Occipital lobe (tissue), 2 donors: ENCODE measurements around the gene CYP27C1. TPM values are rescaled to one million over a fixed set of nuclear protein-coding genes. Genes with fewer than 3 reads are reported as not detected.

Experiments used
- DNase-seq: peaks from one replicate; lab custom pipeline; 2025; lab: John Stamatoyannopoulos, UW
- total RNA-seq: library from RNA; depleted of rRNA; stranded (reverse); fragments of >200 nt; gene quantifications from one replicate; pipeline ENCODE4 v1.2.3, GENCODE V29; 2014

Gene CYP27C1
- total RNA-seq, 1 donor from 2014 or later = 2.2 TPM

GRCh38 chr2:127153691-127154158, 66.4 kb downstream of the CYP27C1 start:
- DNase-seq = peak; percentile 35

- no peak for DNase-seq
Measured at GRCh38 chr2:127150996-127151395, 69.1 kb downstream of the CYP27C1 start.

- no peak for DNase-seq
Measured at GRCh38 chr2:127149384-127149783, 70.7 kb downstream of the CYP27C1 start.

GRCh38 chr2:127146820-127147502, 73.1 kb downstream of the CYP27C1 start:
- no peak for DNase-seq

GRCh38 chr2:127146071-127146725, 73.9 kb downstream of the CYP27C1 start:
- no peak for DNase-seq

GRCh38 chr2:127145280-127145895, 74.7 kb downstream of the CYP27C1 start:
- DNase-seq = no peak

- peak; percentile 46 for DNase-seq
Measured at GRCh38 chr2:127143841-127144782, 76.0 kb downstream of the CYP27C1 start.

DNA sequence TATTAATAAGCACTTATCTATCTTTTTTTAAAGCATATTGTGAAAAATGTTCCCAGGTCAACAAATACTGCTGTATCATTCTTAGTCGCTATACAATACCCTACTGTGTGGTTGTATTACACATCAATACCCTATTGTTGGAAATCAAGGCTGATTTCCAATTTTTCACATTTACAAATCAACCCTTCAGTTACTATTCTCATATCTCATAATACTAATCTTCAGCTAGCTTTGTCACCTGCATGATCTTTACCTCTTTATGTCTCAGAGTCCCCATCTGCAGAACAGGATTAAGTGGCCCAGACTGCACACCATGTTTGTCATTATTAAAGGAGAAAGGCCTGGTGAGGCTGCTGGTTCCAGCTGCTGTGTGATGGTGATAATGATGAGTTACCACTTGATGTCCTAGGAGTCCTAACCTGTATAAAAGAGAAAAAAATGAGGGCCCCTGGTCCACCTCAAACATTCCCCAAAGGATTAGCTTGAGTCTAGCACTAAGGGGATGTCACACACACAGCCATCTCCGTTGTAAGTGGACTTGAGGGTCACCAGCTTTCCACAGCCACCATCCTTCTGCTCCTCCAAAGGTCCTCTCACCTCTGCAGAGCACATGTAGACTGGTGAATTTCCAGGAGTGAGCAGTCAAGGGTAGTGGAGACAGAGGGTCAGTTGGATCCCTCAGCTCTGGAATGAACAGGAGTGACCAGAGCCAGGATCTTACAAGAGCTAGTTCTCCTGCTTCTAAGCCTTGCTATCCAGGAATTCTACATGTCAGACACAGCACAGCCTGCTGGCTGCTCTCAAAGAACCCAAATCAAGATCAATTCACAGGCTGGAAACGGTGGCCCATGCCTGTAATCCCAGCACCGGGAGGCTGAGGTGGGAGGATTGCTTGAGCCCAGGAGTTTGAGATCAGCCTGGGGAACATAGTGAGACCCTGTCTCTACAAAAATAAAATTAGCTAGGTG, 77.2 kb downstream of the CYP27C1 start:
- DNase-seq = no peak

- DNase-seq = no peak
Measured at GRCh38 chr2:127140538-127140937, 79.6 kb downstream of the CYP27C1 start.

DNA sequence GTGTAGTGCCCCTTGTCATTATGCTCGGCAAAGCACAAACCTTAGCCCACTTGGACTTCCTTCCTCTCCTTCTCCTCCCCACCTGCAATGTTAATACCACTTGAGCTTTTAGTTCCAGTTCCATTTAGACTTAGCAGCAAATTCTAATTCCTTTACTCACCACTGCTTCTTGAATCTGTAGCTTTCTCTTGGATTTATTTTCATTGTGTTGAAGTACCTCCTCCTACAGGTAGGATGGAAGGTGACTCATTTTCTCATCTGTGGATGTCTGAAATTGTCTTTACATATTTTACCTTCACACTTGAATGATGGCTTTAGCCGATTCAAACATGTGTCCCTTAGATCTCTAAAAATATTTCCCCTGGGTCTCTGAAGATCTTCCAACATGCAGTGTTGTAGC, 80.3 kb downstream of the CYP27C1 start:
- no peak for DNase-seq

GRCh38 chr2:127138281-127138680, 81.8 kb downstream of the CYP27C1 start:
- no peak for DNase-seq

- no peak for DNase-seq
Measured at GRCh38 chr2:127137741-127138140, 82.4 kb downstream of the CYP27C1 start.

GRCh38 chr2:127137225-127137624, 82.9 kb downstream of the CYP27C1 start:
- DNase-seq = no peak

GRCh38 chr2:127134833-127135830, 85.0 kb downstream of the CYP27C1 start:
- DNase-seq = no peak

DNA sequence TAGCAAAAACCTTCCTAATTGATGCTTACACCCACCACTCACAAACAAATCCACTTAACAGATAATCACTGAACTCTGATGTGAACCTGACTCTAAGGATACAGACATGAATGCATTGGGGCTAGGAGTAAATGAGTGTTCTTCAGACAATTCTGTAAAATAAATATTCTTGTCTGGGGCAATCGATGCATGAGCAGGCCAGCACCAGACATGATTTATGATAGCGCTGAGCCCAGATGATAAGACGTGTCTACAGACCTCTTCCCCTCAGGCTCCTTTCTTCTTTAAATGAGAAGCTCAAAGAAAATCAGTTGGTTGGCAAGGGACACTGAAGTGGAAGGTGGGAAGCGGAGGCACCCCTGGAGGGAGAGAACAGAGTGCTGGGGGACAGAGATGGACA, 85.9 kb downstream of the CYP27C1 start:
- DNase-seq = no peak
